Large intestine (tissue), 3 donors: ENCODE results near the gene TMEM151B. TPM values are rescaled to one million over a fixed set of nuclear protein-coding genes. Genes with fewer than 3 reads are reported as not detected.
A peak's percentile ranks its signal among the peaks of the same experiment; 100 is the strongest.

Source experiments
- DNase-seq, 2 donors: peaks; one replicate each; pipeline versions ENCODE4 v3.0.0 to v3.0.0-alpha.2; 2013
- H3K27ac ChIP-seq: one replicate; pipeline ENCODE4 v1.5.1; 2013; ENCODE audit warnings: low read length
- H3K27me3 ChIP-seq: 2 replicates; pipeline ENCODE4 v1.6.1; 2013; ENCODE audit warnings: low read length; ENCODE audit not compliant: control insufficient read depth, insufficient read depth
- H3K36me3 ChIP-seq: 2 replicates; pipeline ENCODE4 v1.6.1; 2013; ENCODE audit warnings: low read length; ENCODE audit not compliant: control insufficient read depth, insufficient read depth
- H3K4me1 ChIP-seq: one replicate; pipeline ENCODE4 v1.6.1; 2013; ENCODE audit warnings: low read length; ENCODE audit not compliant: control insufficient read depth, insufficient read depth
- H3K4me3 ChIP-seq: one replicate; pipeline ENCODE4 v1.5.1; 2013; ENCODE audit warnings: low read length
- H3K9me3 ChIP-seq: one replicate; pipeline ENCODE4 v1.6.1; 2013; ENCODE audit warnings: mild to moderate bottlenecking, low read depth, low read length, moderate library complexity; ENCODE audit not compliant: control insufficient read depth
- WGBS: methylation state at CpG from one replicate; pipeline ENCODE4 v1.1.5; 2013; ENCODE audit warnings: low lambda C conversion rate; ENCODE audit not compliant: insufficient coverage; 5-methylcytosine and 5-hydroxymethylcytosine counted together
- polyA plus RNA-seq: library from polyadenylated mRNA; unstranded; fragments of 120-200 nt; gene quantifications from one replicate; pipeline ENCODE4 v1.2.1, GENCODE V29; 2013

Gene TMEM151B
- polyA plus RNA-seq, 1 donor = 3.2 TPM

DNA sequence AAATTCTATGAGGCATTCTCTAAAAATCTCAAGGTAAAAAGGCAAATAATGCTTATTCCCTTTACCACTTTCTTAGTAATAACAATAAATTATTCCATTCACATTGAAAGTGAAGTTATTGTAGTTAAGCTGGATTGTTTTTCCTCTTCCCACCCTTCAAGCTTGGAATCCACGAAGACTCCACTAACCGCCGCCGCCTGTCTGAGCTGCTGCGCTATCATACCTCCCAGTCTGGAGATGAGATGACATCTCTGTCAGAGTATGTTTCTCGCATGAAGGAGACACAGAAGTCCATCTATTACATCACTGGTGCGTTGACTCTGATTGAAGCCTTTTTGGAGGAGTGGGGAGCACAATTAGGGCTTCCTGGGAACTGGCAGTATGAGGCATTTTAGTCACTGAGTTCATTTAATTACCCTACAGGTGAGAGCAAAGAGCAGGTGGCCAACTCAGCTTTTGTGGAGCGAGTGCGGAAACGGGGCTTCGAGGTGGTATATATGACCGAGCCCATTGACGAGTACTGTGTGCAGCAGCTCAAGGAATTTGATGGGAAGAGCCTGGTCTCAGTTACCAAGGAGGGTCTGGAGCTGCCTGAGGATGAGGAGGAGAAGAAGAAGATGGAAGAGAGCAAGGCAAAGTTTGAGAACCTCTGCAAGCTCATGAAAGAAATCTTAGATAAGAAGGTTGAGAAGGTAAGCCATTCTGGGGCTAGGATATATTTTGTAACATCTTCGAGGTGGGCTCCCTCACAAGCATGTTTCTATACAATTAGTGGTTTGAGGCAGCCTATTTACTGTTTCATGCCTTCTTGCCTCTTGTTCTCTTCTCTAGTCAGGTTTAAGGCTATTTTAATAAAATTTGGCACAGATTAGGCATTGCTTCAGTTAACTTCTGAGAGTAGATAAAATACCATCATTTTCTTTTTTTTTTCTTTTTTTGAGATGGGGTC, 18.4 kb upstream of the TMEM151B start:
- Histone ChIP-seq H3K27ac (no peak overlapping the region), H3K4me3 (no peak overlapping the region), H3K27me3 (no peaks in the 10 kb centered on the region), H3K36me3 (peaks cover 70% of the 10 kb centered on the region), H3K4me1 (peaks cover 8% of the 10 kb centered on the region), H3K9me3 (peaks cover 1% of the 10 kb centered on the region)
- WGBS = no CpG with 5 or more reads among the region's 14 CpGs
- DNase-seq = no peak

DNA sequence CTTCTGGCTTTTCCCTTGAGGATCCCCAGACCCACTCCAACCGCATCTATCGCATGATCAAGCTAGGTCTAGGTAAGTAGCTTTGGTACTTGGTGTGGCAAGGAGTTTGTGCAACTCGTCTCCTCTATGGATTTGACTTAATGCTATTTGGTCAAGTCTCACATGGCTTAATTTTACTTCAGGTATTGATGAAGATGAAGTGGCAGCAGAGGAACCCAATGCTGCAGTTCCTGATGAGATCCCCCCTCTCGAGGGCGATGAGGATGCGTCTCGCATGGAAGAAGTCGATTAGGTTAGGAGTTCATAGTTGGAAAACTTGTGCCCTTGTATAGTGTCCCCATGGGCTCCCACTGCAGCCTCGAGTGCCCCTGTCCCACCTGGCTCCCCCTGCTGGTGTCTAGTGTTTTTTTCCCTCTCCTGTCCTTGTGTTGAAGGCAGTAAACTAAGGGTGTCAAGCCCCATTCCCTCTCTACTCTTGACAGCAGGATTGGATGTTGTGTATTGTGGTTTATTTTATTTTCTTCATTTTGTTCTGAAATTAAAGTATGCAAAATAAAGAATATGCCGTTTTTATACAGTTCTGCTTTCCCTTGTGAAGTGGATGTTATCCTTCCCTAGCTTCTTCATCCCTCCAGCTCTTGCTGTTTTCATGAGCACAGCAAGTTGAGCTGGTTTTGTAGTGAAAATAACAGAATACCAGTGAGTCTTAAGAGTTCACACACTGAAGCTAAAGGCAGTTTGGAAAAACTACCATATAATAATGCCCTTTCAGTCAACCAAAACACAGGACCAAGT, 16.7 kb upstream of the TMEM151B start:
- Histone ChIP-seq H3K27me3 (no peaks in the 10 kb centered on the region), H3K36me3 (peaks cover 70% of the 10 kb centered on the region), H3K27ac (no peak overlapping the region), H3K4me3 (no peak overlapping the region), H3K9me3 (peaks cover 3% of the 10 kb centered on the region), H3K4me1 (peaks cover 13% of the 10 kb centered on the region)
- DNase-seq = no peak
- WGBS = 67% methylated on average over 1 of the region's 10 CpGs

DNA sequence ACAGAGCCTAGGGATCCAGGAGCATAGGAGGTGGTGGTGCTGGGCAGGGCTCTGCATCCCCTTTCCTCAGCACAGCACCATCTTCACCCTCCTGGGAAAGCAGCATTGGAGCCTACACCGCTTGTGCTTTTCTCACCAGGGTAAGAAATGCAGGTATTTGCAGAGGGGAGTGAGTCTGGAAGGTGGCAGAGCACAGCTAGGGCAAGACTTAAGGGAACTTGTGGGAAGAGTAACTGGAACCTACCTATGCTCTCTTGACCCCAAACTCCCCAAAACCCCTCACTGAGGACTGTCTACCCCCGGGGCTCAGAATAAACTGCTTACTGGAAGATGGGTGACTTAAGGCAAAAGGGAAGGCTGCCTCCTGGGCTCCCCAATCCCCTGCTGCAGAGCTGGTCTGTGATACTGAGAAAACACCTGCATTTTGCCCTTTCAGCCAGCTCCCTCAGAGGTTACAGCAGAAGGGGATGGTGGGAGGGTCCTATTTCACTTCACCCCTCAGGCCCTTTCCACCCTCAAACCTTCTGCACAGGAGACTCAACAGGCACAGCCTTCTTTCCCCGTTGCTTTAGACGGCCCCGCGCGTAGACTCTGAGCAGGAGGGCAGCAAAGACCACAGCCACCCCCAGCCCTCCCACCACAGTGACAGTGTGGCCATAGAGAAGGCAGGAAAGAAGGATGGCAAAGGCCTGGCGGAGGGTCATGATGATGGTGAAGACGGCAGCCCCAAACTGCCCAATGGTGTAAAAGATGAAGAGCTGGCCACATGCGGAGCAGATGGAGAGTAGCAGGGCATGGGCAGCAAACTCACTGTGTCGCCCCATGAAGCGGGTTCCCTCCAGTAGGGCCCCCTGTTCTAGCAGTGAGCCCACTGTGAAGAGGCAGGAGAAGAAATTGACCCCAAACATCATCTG, 15.8 kb upstream of the TMEM151B start:
- no peak for DNase-seq
- Histone ChIP-seq H3K9me3 (peaks cover 3% of the 10 kb centered on the region), H3K4me1 (peaks cover 10% of the 10 kb centered on the region), H3K4me3 (no peak overlapping the region), H3K36me3 (peaks cover 69% of the 10 kb centered on the region), H3K27ac (no peak overlapping the region), H3K27me3 (no peaks in the 10 kb centered on the region)
- no CpG with 5 or more reads among the region's 12 CpGs for WGBS

DNA sequence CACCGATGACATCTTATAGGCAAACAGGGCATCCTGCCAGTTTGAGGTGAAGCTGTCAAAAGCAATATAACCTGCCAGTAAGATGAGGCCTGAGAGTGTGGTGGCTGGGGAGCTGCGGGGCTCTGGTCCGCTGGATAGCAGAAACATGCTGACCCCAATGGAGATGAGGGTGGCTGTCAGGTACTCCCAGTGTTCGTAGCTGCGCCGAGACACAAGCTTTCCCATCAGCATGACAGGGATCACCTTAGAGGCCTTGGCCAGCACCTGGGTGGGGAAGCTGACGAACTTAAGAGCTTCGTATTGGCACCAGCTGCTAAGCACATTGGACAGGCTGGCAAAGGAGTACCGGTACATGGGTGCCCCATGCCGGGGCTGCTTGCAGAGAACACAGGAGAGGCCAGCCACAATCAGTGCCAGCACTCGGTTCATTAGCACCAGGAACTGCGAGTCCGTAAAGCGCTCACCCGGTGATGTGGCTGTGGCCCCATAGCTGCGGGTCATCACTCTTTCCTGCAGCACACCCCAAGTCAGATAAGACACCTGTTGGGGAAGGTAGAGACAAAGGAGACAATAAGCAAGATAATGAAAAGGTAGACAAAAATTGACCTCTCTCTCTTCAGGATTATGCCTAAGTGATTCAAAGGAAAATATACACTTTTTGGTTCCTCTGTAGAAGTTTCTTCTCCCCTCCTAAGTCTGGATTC, 15.0 kb upstream of the TMEM151B start:
- Histone ChIP-seq H3K36me3 (peaks cover 67% of the 10 kb centered on the region), H3K9me3 (peaks cover 3% of the 10 kb centered on the region), H3K4me1 (peaks cover 10% of the 10 kb centered on the region), H3K27me3 (no peaks in the 10 kb centered on the region), H3K27ac (no peak overlapping the region), H3K4me3 (no peak overlapping the region)
- DNase-seq = no peak
- WGBS = no CpG with 5 or more reads among the region's 16 CpGs

DNA sequence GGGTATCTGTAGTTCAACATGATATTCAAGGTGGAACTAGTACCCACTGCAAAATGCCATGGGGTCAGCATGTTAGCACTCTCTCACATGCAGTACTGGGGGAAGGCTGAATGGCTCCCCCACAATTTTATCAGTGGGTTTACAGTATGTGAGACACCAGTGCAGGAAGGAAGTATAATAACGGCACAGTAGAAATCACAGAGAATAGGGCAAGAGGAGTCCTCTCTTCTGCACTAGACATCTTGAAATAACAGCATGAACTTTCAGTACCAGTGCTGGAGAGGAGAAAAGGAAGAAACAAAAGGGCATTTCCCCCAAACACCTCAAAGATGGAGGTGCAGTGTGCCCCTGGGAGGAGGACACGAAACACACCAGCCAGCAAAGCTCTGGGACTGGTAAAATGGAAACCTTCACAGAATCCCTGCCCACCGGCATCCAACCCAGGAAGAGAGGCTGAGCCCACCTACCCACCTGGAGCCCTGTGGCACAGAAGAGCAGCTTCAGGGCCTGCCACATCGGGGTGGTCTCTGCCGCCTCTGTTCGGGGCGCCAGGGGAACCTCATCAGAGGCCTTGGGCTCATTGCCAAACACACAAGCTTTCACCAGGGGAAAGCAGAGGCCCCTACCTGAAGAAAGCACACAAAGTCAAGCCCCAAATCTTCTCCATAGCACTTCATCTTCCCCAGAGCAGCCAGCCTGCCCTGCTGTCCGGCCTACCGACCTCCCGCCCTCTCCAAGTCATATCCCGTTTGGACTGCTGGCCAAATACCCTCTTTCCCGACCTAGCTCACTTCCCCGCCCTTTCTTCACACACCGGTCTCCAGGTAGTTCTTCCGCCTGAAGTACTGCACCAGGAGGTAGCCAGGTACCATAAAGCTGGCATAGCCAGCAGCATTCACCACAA, 14.1 kb upstream of the TMEM151B start:
- Histone ChIP-seq H3K4me1 (peaks cover 10% of the 10 kb centered on the region), H3K27ac (peak overlapping the region; percentile 64), H3K36me3 (peaks cover 64% of the 10 kb centered on the region), H3K27me3 (no peaks in the 10 kb centered on the region), H3K4me3 (peak overlapping the region; percentile 94), H3K9me3 (peaks cover 3% of the 10 kb centered on the region)
- DNase-seq = no peak
- WGBS = no CpG with 5 or more reads among the region's 15 CpGs

DNA sequence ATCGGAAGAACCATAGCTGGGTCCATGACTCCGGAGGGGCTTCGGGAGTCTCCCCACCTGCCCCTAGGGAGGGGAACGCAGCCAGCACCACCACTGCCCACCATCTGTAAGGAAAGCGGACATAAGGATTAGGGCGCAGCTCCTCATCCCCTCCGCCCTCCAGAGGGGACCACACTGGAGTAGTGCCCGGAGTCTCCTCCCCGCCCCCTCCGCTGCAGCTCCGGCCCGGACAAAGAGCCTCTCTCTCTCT, 13.6 kb upstream of the TMEM151B start:
- Histone ChIP-seq H3K27ac (peak overlapping the region; percentile 64), H3K27me3 (no peaks in the 10 kb centered on the region), H3K4me3 (peak overlapping the region; percentile 94), H3K36me3 (peaks cover 62% of the 10 kb centered on the region), H3K4me1 (peaks cover 10% of the 10 kb centered on the region), H3K9me3 (peaks cover 3% of the 10 kb centered on the region)
- no CpG with 5 or more reads among the region's 12 CpGs for WGBS
- no peak for DNase-seq

DNA sequence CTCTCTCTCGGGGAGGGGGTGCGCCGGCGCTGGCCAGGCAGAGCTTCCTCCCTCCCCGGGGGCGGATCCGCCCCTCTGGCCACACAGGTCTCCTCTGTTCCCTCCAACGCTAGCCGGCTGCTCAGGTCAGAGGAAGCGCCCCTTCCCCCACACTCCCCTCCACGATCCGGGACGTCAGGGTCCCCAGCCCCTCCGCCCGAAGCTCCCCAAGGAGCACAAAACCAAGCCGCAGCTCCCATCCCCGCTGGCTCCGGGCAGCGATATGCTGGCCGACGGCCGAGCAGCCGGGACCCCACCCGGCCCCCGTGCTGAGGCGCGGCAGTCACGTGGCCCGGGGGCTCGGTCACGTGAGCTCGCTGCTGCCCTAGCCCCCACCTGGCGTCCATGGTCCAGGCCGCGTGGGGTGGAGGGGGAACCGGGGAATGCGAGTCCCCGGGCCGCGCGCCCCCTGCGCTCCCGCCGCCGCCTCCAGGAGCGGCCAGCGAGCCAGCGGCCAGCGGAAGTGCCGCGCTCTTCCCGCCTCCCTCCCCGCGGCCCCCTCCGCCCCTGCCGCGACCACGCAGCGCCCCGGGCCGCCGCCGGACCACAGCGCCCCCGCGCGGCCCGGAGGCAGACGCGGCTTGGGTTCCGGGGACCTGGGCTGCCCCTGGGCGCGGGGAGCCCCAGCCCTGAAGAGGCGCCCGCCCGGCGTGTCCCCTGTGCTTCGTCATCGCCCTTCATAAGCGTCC, 13.1 kb upstream of the TMEM151B start, which contains the start of gene SLC35B2:
SLC35B2 (minus strand) TSS at position 504 of the 728 bp plus-strand sequence; CDS start at position 386, 118 bp downstream.
- Histone ChIP-seq H3K27ac (peak within 1 kb of the TSS; percentile 64), H3K36me3 (peaks cover 61% of the 10 kb centered on the region), H3K4me1 (peaks cover 13% of the 10 kb centered on the region), H3K9me3 (peaks cover 3% of the 10 kb centered on the region), H3K27me3 (no peaks in the 10 kb centered on the region), H3K4me3 (peak within 1 kb of the TSS; percentile 94)
- peak; percentile 52 to 80 for DNase-seq
- WGBS = no CpG with 5 or more reads among the region's 80 CpGs

DNA sequence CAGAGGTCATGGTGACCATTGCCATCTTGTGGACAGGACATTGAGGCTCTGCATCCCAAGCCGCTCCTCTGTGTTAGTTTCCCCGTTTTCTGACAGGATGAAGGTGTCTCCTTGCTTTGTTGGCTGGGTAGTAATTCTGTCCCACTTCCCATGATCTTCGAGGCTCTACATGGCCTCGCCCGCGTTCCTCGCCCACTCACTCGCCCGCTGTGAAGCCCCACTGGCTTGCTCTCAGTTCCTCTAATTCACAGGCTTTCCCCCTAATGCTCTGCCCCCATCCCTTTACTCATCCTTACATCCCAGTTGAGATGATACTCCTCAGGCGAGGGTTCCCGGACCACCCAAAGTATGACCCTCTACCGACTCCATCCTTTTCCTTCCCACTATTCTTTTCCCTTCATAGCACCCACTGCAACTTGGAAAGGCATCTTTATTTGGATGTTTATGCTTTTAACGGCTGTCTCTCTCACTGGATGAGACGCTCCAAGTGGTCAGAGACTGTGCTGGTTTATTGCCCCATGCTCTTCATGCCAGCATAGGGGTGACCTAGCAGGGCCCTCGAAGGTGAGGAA, 12.4 kb upstream of the TMEM151B start:
- Histone ChIP-seq H3K36me3 (peaks cover 60% of the 10 kb centered on the region), H3K27me3 (no peaks in the 10 kb centered on the region), H3K9me3 (peaks cover 3% of the 10 kb centered on the region), H3K27ac (peak overlapping the region; percentile 20), H3K4me3 (peak overlapping the region; percentile 22), H3K4me1 (peaks cover 19% of the 10 kb centered on the region)
- no peak for DNase-seq
- WGBS = no CpG with 5 or more reads among the region's 15 CpGs
